ENCODE data around the gene BACH2.

DNA sequence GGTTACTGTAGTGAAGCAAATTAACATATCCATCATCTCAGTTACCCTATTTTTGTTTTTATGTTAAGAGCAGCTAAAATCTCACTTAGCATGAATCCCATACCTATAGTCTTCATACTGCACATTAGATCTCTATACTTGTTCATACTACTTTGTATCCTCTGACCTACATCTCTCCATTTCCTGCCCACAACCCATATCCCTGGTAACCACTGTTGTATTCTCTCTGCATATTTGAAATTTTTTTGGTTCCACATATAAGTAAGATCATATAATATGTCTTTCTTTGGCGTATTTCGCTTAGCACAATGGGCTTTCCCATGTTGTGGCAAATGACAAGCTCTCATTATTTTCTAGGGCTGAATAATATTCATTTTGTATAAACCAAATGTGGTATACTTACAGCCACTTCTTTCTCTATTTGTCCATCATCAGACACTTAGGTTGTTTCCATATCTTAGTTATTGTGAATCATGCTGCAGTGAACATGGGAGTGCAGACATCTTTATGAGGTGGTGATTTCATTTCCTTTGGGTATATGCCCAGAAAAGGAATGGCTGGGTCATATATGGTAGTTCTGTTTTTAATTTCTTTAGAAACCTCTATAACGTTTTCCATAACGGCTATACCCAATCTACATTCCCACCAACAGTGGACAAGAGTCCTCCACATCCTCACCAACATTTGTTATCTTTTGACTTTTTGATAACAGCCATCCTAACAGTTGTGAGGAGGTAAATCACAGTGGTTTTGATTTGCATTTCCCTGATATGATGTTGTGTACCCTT is 39.8 kb downstream of the BACH2 start:
- TF ChIP-seq EZH2 (IDR thresholded peaks at IDR 0.05; ENCODE audit: insufficient read depth, poor library complexity, severe bottlenecking) (no peak), EZH2phosphoT487 (IDR thresholded peaks at IDR 0.05; ENCODE audit: insufficient read depth, low read depth) (peak; percentile 100)

Data from GM23248 (cell line).